Measurements from ENCODE around the gene GORASP1. TPM values are rescaled to one million over a fixed set of nuclear protein-coding genes. Genes with fewer than 3 reads are reported as not detected.

Gene GORASP1
- total and polyA plus RNA-seq, 2 of the 8 experiments (the other 6 are each of a cell fraction or from before 2014, with no cell fraction given): 33.4 to 33.5 TPM

DNA sequence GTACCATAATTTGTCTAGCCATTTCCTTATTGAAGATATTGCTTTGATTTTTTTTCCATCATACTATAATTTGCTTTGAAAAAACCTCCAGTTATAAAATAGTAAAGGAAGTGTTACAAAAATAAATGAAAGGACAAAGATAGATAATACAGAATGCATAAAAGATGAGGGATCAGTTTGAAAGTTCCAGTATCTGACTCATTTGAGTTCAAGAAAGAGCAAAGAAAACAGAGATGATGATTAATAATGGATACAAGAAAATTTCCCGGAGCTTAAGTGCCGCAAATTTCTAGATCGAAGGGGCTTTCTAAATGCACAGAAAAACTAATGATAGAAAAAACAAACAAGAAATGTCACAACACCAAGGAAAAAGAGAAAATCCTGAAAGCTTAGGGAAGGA lies 51.3 kb downstream of the GORASP1 start (continued):
- no peak for TF ChIP-seq RFX5 (IDR thresholded peaks at IDR 0.05; ENCODE audit: borderline replicate concordance, low read depth, low read length)
- no peak for TF ChIP-seq SP1 (IDR thresholded peaks at IDR 0.05; ENCODE audit: low read depth, low read length)
- no peak for TF ChIP-seq RAD21 (IDR thresholded peaks at IDR 0.05 in 1 of 2, conservative IDR thresholded peaks at IDR 0.05 in 1 of 2; ENCODE audit: low read depth in 2 of 2, low read length in 2 of 2)
- TF ChIP-seq SIRT6 (IDR thresholded peaks at IDR 0.05; ENCODE audit: low read length): no peak

All from H1 (cell line).